GM12878 (cell line): Measurements from ENCODE around the gene AKAP11. TPM values are rescaled to one million over a fixed set of nuclear protein-coding genes. Genes with fewer than 3 reads are reported as not detected.
A peak's percentile ranks its signal among the peaks of the same experiment; 100 is the strongest.

Source experiments
- ATAC-seq: fragments of 200-7000 bp; cut with Tn5 transposase; 3 replicates; pipeline ENCODE4 v1.9.1; 2020; ENCODE audit warnings: mild to moderate bottlenecking, moderate library complexity
- BruUV-seq: library from RNA; stranded (reverse); fragments of 400-500 nt; replicated peaks from 2 replicates; lab custom pipeline; 2021; lab: Mats Ljungman, UMichigan
- CTCF ChIA-PET: fragments of 300-600 bp; sonication (Branson Sonifier 250); formaldehyde crosslinking; extraction: SDS; loops from one replicate; lab custom pipeline; 2021; ENCODE audit warnings: inconsistent platforms; lab: Yijun Ruan, JAX
- POLR2A ChIA-PET: fragments of 350-600 bp; formaldehyde crosslinking; extraction: SDS; loops from one replicate; lab custom pipeline; 2021; ENCODE audit warnings: inconsistent platforms; lab: Charles Lee
- RAD21 ChIA-PET: fragments of 300-600 bp; sonication (Branson Sonifier 250); formaldehyde crosslinking; loops from one replicate; lab custom pipeline; 2023; ENCODE audit warnings: antibody characterized with exemption; ENCODE audit not compliant: unreplicated experiment; lab: Charles Lee
- SMC1A ChIA-PET: fragments of 300-600 bp; sonication (Branson Sonifier 250); formaldehyde crosslinking; loops from one replicate; lab custom pipeline; 2023; ENCODE audit not compliant: unreplicated experiment, uncharacterized antibody; lab: Charles Lee
- DNase-seq: peaks from one replicate; pipeline ENCODE4 v3.0.0-alpha.2; 2011; ENCODE audit warnings: low read depth, low spot score
- FAIRE-seq: peaks from 3 replicates; lab custom pipeline; 2011; peaks lifted over from hg19 to GRCh38; lab: Jason Lieb, UNC
- H2AFZ ChIP-seq: 2 replicates; pipeline ENCODE4 v1.6.0; 2011; ENCODE audit warnings: low read depth, low read length, control low read depth; ENCODE audit not compliant: control insufficient read depth
- H3K27ac ChIP-seq: 2 replicates; pipeline ENCODE4 v1.5.1; 2011; ENCODE audit warnings: control low read depth; ENCODE audit not compliant: control insufficient read depth, insufficient read depth
- H3K27me3 ChIP-seq, 2 experiments: replicated peaks in 1 of 2; 2 replicates each; pipeline versions ENCODE4 v1.6.0 to v1.6.1; 2011; ENCODE audit warnings: low read length in 1 of 2; ENCODE audit not compliant: control insufficient read depth in 2 of 2, insufficient read depth in 2 of 2
- H3K36me3 ChIP-seq, 2 experiments: 2 replicates each; pipeline ENCODE4 v1.5.1; 2011; ENCODE audit warnings: low read length in 1 of 2; ENCODE audit not compliant: control insufficient read depth in 2 of 2, insufficient read depth in 2 of 2
- H3K4me1 ChIP-seq: 2 replicates; pipeline ENCODE4 v1.6.1; 2011; ENCODE audit warnings: mild to moderate bottlenecking, low read length, moderate library complexity, mixed read lengths; ENCODE audit not compliant: control insufficient read depth, insufficient read depth
- H3K4me2 ChIP-seq: 2 replicates; pipeline ENCODE4 v1.6.0; 2011; ENCODE audit warnings: control low read depth; ENCODE audit not compliant: control insufficient read depth, insufficient read depth
- H3K4me3 ChIP-seq: fragments of 200-600 bp; sonication (generic); 2 replicates; pipeline ENCODE4 v1.5.1; 2016
- H3K79me2 ChIP-seq: 2 replicates; pipeline ENCODE4 v1.6.0; 2011; ENCODE audit warnings: low read length; ENCODE audit not compliant: control insufficient read depth, insufficient read depth
- H3K9ac ChIP-seq: 2 replicates; pipeline ENCODE4 v1.8.0; 2011; ENCODE audit warnings: low read length, control low read depth, mixed read lengths; ENCODE audit not compliant: control insufficient read depth, insufficient read depth
- H3K9me3 ChIP-seq: replicated peaks from 3 replicates; pipeline ENCODE4 v1.5.1; 2011; ENCODE audit warnings: mild to moderate bottlenecking, low read length; ENCODE audit not compliant: control insufficient read depth, insufficient read depth
- H4K20me1 ChIP-seq: 2 replicates; pipeline ENCODE4 v1.6.0; 2011; ENCODE audit not compliant: control insufficient read depth, insufficient read depth
- CREM ChIP-seq: IDR thresholded peaks from 2 replicates; pipeline ENCODE4 v1.6.1; 2014; ENCODE audit warnings: antibody characterized with exemption, low read depth
- PBX3 ChIP-seq: IDR thresholded peaks from 2 replicates; pipeline ENCODE4 v1.6.1; 2011; ENCODE audit warnings: mild to moderate bottlenecking, low read depth, low read length, moderate library complexity; ENCODE audit not compliant: insufficient replicate concordance
- SRF ChIP-seq, 2 experiments: IDR thresholded peaks; 2 replicates each; pipeline ENCODE4 v1.6.1; 2011; ENCODE audit warnings: low read depth in 2 of 2, low read length in 2 of 2, mild to moderate bottlenecking in 1 of 2, moderate library complexity in 1 of 2
- ZBTB40 ChIP-seq: fragments of 450-650 bp; IDR thresholded peaks from 2 replicates; pipeline ENCODE4 v1.6.1; 2016; ENCODE audit warnings: mild to moderate bottlenecking, moderate library complexity, borderline replicate concordance
- ZZZ3 ChIP-seq: IDR thresholded peaks from 2 replicates; pipeline ENCODE4 v1.6.1; 2011; ENCODE audit warnings: low read depth; ENCODE audit not compliant: control insufficient read depth, insufficient read length
- WGBS: methylation state at CpG from one replicate; pipeline ENCODE4 v1.1.6; 2016; ENCODE audit warnings: low lambda C conversion rate; ENCODE audit not compliant: insufficient replicate concordance, insufficient coverage; ENCODE audit errors: missing lambda C conversion rate; 5-methylcytosine and 5-hydroxymethylcytosine counted together
- in situ Hi-C: fragments of 300-500 bp; cut with MboI; formaldehyde crosslinking; loops from 9 replicates; pipeline ENCODE4 v1.14.3; 2018; ENCODE audit warnings: mixed read lengths
- intact Hi-C: fragments of 100-400 bp; cut with micrococcal nuclease; formaldehyde crosslinking; loops from one replicate; pipeline ENCODE4 v1.14.2; 2022; ENCODE audit not compliant: unreplicated experiment
- polyA plus RNA-seq, 11 experiments: library from polyadenylated mRNA; depleted of rRNA in 4 of 11; unstranded in 6 of 11; stranded (reverse) in 5 of 11; fragments of >200 nt; fragmentation: Nextera tagmentation in 4 of 11; fragmentation: Illumina TruSeq in 1 of 11; extraction: Ambion mirVana in 4 of 11; extraction: Trizol in 1 of 11; gene quantifications; 1 replicate in 1 of 11; 2 replicates in 10 of 11; pipeline versions ENCODE4 v1.2.1 to v1.2.3, GENCODE V29; 2011 to 2016; ENCODE audit warnings: inconsistent platforms in 2 of 11, missing spikeins in 2 of 11, low read depth in 1 of 11
- total RNA-seq, 4 experiments: library from RNA; depleted of rRNA in 3 of 4; stranded (reverse); fragments of >200 nt in 3 of 4; fragmentation: Illumina TruSeq in 1 of 4; extraction: Trizol in 1 of 4; gene quantifications; 2 replicates each; pipeline versions ENCODE4 v1.2.1 to v1.2.3, GENCODE V29; 2013 to 2021

Gene AKAP11
- total and polyA plus RNA-seq, 10 of the 15 experiments (the other 5 are each of a cell fraction or from before 2014, with no cell fraction given): 4.8 to 36.8 (median 17.9) TPM

GRCh38 chr13:42271337-42272114 lies 426 bp upstream of the AKAP11 start (continued):
- no peak for TF ChIP-seq ZZZ3
- TF ChIP-seq SRF (IDR thresholded peaks at IDR 0.05; ENCODE audit: low read depth in 2 of 2, low read length in 2 of 2): 0 out of 4 replicates have a peak, but pooled peaks of 1 of the 2 experiments have one; percentile 50

- Histone ChIP-seq H3K27ac (peak overlapping the region; percentile 93), H4K20me1 (no peaks in the 10 kb centered on the region), H3K27me3 (no peaks in the 10 kb centered on the region), H3K36me3 (peaks cover 0 to 6% of the 10 kb centered on the region in 2 experiments; a peak in 2 of 4 replicates), H3K9ac (peak overlapping the region; percentile 93), H3K4me1 (peaks cover 12% of the 10 kb centered on the region), H3K4me3 (peak overlapping the region; percentile 89), H2AFZ (peak overlapping the region; percentile 35; the same call in 1 of the 2 replicates), H3K79me2 (peaks cover 63% of the 10 kb centered on the region), H3K9me3 (no peaks in the 10 kb centered on the region; the same call in 2 of the 3 replicates), H3K4me2 (peak overlapping the region; percentile 77)
- FAIRE-seq (no peak), ATAC-seq (no peak), DNase-seq (no peak)
- WGBS: 0% methylated on average over 4 of the region's 4 CpGs
- SMC1A ChIA-PET: interaction anchor here (0.8 to 4.2 kb wide), 15 partner anchors 10 to 230 kb away, joined by 3 to 21 read pairs (median 3); no protein-coding TSS in a partner anchor
- RAD21 ChIA-PET: interaction anchor here (0.8 to 2.4 kb wide), 14 partner anchors 37 to 1212 kb away, joined by 3 to 12 read pairs (median 4); partner anchors contain the start of gene WBP4
- in situ Hi-C loops (no loop called here), intact Hi-C loops (loop anchor here (5.0 to 10.0 kb wide), 5 partner anchors 135 to 1288 kb away; partner anchors contain the start of gene DGKH)
- BruUV-seq: TSS peak; percentile 53
- POLR2A ChIA-PET: interaction anchor here (0.7 to 1.8 kb wide), 10 partner anchors 14 to 1136 kb away, joined by 3 to 6 read pairs (median 4); no protein-coding TSS in a partner anchor
- CTCF ChIA-PET: interaction anchor here (0.7 to 1.8 kb wide), 9 partner anchors 13 to 604 kb away, joined by 3 to 6 read pairs (median 4); no protein-coding TSS in a partner anchor
- TF ChIP-seq PBX3 (no peak), CREM (no peak), ZBTB40 (peak; percentile 57; the same call in 1 of the 2 replicates)
Observed at GRCh38 chr13:42272804-42273175, 838 bp downstream of the AKAP11 start.
